ENCODE results near the gene MARCKSL1.

GRCh38 chr1:32307324-32307723 is 28.7 kb downstream of the MARCKSL1 start:
- TF ChIP-seq CTCF (IDR thresholded peaks at IDR 0.05) (no peak), POLR2A (IDR thresholded peaks at IDR 0.05) (no peak), POLR2AphosphoS5 (IDR thresholded peaks at IDR 0.05) (no peak), EP300 (IDR thresholded peaks at IDR 0.05) (no peak)

All from upper lobe of left lung (tissue), 4 donors.